Mammary epithelial cell (primary cell): ENCODE data around the gene ORAI3.

Source experiments
- EZH2 ChIP-seq: IDR thresholded peaks from 2 replicates; pipeline ENCODE4 v1.6.1; 2012; ENCODE audit warnings: low read length, inconsistent platforms, borderline replicate concordance
- TF ChIP-seq, protein P1 (sequence below), 2 donors: IDR thresholded peaks in 1 of 2; conservative IDR thresholded peaks in 1 of 2; 2 replicates each; pipeline ENCODE4 v1.5.1; 2011 to 2012; ENCODE audit warnings: inconsistent platforms in 2 of 2, low read length in 2 of 2, mild to moderate bottlenecking in 2 of 2, control low read depth in 1 of 2, low read depth in 1 of 2; ENCODE audit not compliant: insufficient read depth in 1 of 2; ENCODE audit errors: extremely low read depth in 1 of 2

DNA sequence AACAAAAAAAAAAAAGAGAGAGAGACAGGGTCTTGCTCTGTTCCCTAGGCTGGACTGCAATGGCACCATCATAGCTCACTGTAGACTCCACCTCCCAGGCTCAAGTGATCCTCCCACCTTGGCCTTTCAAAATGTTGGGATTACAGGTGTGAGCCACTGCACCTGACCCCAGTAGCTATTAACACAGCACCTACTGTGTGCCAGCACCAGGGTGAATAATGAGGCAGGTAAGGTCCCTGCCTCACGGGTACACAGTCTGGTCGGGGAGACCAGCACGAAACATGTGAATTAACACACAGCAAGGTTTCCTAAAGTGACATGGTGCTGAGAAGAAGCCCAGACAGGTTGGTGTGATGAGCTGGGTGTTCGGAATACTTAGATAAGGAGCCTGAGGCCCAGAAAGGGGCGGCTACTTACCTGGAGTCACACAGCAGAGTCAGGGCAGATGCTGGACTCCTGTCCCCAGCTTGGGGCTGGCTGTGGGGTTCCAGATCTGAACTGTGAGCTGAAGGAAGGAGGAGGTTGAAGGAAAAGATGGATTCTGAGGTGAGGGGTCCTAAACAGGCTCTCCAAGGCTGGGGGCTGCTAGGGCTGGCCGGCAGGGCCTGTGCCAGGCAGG lies 36.0 kb upstream of the ORAI3 start:
- TF ChIP-seq, protein P1, sequence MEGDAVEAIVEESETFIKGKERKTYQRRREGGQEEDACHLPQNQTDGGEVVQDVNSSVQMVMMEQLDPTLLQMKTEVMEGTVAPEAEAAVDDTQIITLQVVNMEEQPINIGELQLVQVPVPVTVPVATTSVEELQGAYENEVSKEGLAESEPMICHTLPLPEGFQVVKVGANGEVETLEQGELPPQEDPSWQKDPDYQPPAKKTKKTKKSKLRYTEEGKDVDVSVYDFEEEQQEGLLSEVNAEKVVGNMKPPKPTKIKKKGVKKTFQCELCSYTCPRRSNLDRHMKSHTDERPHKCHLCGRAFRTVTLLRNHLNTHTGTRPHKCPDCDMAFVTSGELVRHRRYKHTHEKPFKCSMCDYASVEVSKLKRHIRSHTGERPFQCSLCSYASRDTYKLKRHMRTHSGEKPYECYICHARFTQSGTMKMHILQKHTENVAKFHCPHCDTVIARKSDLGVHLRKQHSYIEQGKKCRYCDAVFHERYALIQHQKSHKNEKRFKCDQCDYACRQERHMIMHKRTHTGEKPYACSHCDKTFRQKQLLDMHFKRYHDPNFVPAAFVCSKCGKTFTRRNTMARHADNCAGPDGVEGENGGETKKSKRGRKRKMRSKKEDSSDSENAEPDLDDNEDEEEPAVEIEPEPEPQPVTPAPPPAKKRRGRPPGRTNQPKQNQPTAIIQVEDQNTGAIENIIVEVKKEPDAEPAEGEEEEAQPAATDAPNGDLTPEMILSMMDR (conservative IDR thresholded peaks at IDR 0.05 in 1 of 2, IDR thresholded peaks at IDR 0.05 in 1 of 2; ENCODE audit: extremely low read depth in 1 of 2, insufficient read depth in 1 of 2, low read depth in 1 of 2, low read length in 2 of 2), result no peak
- TF ChIP-seq EZH2, result no peak
